Activated CD8-positive, alpha-beta T cell treated with anti-CD3 and anti-CD28 coated beads for 36 hours (primary cell): ENCODE data around the gene FNIP2. TPM values are rescaled to one million over a fixed set of nuclear protein-coding genes. Genes with fewer than 3 reads are reported as not detected.

Experiments used
- ATAC-seq: fragments of 200-7000 bp; cut with Tn5 transposase; one replicate; pipeline ENCODE4 v1.10.0; 2021; ENCODE audit warnings: mild to moderate bottlenecking, moderate library complexity
- CTCF ChIA-PET: fragments of 350-600 bp; sonication (Branson Sonifier 250); formaldehyde crosslinking; loops from one replicate; lab custom pipeline; 2021; ENCODE audit warnings: antibody characterized with exemption; lab: Charles Lee
- POLR2A ChIA-PET: fragments of 350-600 bp; sonication (Branson Sonifier 250); formaldehyde crosslinking; loops from one replicate; lab custom pipeline; 2021; ENCODE audit warnings: antibody characterized with exemption; lab: Charles Lee
- DNase-seq: peaks from one replicate; pipeline ENCODE4 v3.0.0-alpha.2; 2020
- H3K27ac Mint-ChIP-seq: one replicate; pipeline ENCODE4 v1.8.0; 2021; ENCODE audit warnings: mild to moderate bottlenecking, mixed read lengths
- H3K27me3 Mint-ChIP-seq: one replicate; pipeline ENCODE4 v1.8.0; 2021; ENCODE audit warnings: mixed read lengths
- H3K36me3 Mint-ChIP-seq: one replicate; pipeline ENCODE4 v1.8.0; 2021; ENCODE audit warnings: low read depth, mixed read lengths
- H3K4me1 Mint-ChIP-seq: one replicate; pipeline ENCODE4 v1.8.0; 2021; ENCODE audit warnings: low read depth, mixed read lengths
- H3K4me3 Mint-ChIP-seq: one replicate; pipeline ENCODE4 v1.8.0; 2021; ENCODE audit warnings: mild to moderate bottlenecking, moderate library complexity, mixed read lengths
- H3K9me3 Mint-ChIP-seq: one replicate; pipeline ENCODE4 v1.8.0; 2021; ENCODE audit warnings: mixed read lengths
- intact Hi-C: fragments of 100-400 bp; cut with micrococcal nuclease; formaldehyde crosslinking; loops from one replicate; pipeline ENCODE4 v1.10.0; 2022
- total RNA-seq, 2 experiments: library from RNA; stranded (reverse); gene quantifications; one replicate each; pipeline ENCODE4 v1.2.3, GENCODE V29; 2021
- TF ChIP-seq, protein P1 (sequence below): fragments of 200-600 bp; IDR thresholded peaks from one replicate; pipeline ENCODE4 v1.8.0; 2022; ENCODE audit warnings: antibody characterized with exemption, mild to moderate bottlenecking

Gene FNIP2
- total RNA-seq, 2 experiments from 2014 or later = 11.2 to 11.7 TPM

DNA sequence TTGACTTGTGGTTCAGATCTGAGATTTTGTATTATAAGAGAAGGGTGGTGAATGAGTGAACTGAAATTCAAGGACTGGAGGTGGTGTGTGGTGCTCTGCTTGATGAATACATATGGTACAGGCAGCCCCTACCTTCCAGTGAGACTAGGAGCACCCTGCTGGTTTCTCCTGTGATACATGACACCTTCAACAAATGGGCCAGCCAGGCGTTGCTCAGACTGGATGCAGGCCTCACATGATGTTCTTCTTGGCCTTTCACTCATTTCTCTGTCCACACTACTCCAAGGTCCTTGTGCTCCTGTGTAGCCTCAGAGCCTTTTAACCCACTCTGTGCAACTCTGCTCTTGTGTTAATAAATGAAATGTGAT, 67.2 kb downstream of the FNIP2 start:
- peaks cover 17% of the 10 kb centered on the region for H3K36me3 Mint-ChIP-seq
- intact Hi-C loops = no loop called here
- TF ChIP-seq, protein P1, sequence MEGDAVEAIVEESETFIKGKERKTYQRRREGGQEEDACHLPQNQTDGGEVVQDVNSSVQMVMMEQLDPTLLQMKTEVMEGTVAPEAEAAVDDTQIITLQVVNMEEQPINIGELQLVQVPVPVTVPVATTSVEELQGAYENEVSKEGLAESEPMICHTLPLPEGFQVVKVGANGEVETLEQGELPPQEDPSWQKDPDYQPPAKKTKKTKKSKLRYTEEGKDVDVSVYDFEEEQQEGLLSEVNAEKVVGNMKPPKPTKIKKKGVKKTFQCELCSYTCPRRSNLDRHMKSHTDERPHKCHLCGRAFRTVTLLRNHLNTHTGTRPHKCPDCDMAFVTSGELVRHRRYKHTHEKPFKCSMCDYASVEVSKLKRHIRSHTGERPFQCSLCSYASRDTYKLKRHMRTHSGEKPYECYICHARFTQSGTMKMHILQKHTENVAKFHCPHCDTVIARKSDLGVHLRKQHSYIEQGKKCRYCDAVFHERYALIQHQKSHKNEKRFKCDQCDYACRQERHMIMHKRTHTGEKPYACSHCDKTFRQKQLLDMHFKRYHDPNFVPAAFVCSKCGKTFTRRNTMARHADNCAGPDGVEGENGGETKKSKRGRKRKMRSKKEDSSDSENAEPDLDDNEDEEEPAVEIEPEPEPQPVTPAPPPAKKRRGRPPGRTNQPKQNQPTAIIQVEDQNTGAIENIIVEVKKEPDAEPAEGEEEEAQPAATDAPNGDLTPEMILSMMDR = no peak
- ATAC-seq (no peak), DNase-seq (no peak)
- POLR2A ChIA-PET = no interaction called here
- H3K4me1 Mint-ChIP-seq = no peaks in the 10 kb centered on the region
- H3K9me3 Mint-ChIP-seq = no peaks in the 10 kb centered on the region
- CTCF ChIA-PET = no interaction called here
- no peaks in the 10 kb centered on the region for H3K27me3 Mint-ChIP-seq
- H3K27ac Mint-ChIP-seq = no peak overlapping the region
- no peak overlapping the region for H3K4me3 Mint-ChIP-seq

DNA sequence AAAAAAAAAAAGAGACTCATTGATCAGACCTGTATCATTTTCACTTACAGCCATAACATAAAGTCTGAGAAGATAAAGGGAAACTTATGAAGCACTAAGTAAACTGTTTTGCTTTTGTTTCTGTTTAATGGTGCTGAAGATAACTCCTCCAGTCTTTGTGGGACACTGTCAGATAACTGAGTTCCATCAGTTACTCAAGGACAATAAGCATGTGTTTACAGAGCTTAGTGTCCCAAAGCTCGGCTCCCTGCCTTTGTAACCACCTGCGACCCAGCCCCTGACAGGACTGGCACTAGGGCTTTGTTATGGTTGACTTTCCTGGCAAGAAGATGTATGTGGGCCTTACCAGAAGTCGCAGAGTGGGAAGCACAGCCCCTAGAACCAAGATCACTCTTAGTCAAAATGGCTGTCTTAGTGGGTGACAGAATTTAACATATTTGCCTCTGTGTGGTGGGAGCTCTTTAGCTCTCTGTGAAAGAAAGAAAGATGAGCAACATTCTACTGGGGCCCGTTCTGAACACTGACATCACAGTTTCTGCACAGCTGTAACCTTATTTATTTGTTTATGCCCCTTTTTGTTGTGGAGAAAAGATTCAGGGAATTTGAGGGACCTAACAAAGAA, 68.1 kb downstream of the FNIP2 start:
- H3K27me3 Mint-ChIP-seq = no peaks in the 10 kb centered on the region
- H3K4me1 Mint-ChIP-seq = no peaks in the 10 kb centered on the region
- ChIA-PET POLR2A (no interaction called here), CTCF (interaction anchor here (1.4 kb wide), 1 partner anchor 15 kb away, joined by 7 read pairs; no protein-coding TSS in a partner anchor)
- DNase-seq = no peak
- intact Hi-C loops = no loop called here
- no peak overlapping the region for H3K4me3 Mint-ChIP-seq
- no peak for ATAC-seq
- H3K36me3 Mint-ChIP-seq = peaks cover 17% of the 10 kb centered on the region
- no peak overlapping the region for H3K27ac Mint-ChIP-seq
- H3K9me3 Mint-ChIP-seq = no peaks in the 10 kb centered on the region
- TF ChIP-seq, protein P1 = no peak

DNA sequence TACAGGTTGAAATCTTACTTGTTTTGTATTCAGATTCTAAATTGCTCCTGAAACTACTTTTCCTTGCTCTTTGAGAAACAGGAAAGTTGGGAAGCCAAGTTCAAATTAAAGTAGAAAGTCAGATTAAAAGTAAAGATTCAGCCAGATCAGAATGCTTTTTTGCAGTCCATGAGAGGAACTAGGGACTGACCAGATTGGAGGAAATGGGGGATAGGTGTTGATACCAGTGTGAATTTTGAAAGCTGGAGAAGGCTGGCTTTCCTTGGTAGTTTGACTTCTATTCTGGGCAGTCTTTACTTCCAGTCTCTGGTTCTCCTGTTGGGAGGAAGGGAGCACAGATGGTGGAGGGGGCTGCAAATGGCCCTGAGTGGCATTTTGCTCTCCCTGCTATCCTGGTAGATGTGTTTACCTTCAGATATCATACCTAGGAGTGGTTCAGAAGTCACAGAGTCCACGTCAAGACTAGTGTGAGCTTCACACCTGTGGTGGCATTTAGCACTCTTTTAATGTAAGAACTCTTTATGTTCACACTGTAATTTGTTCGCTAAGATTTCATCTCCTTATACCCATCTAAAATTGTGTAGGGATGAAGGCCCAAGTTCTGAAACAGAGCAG, 68.8 kb downstream of the FNIP2 start:
- CTCF ChIA-PET = interaction anchor here (1.4 to 2.7 kb wide), 3 partner anchors 12 to 14 kb away, joined by 3 to 13 read pairs (median 7); no protein-coding TSS in a partner anchor
- POLR2A ChIA-PET = no interaction called here
- ATAC-seq (no peak), DNase-seq (no peak)
- no peak overlapping the region for H3K4me3 Mint-ChIP-seq
- no peaks in the 10 kb centered on the region for H3K4me1 Mint-ChIP-seq
- no peaks in the 10 kb centered on the region for H3K27me3 Mint-ChIP-seq
- intact Hi-C loops = no loop called here
- peaks cover 17% of the 10 kb centered on the region for H3K36me3 Mint-ChIP-seq
- H3K27ac Mint-ChIP-seq = no peak overlapping the region
- H3K9me3 Mint-ChIP-seq = no peaks in the 10 kb centered on the region
- TF ChIP-seq, protein P1 = no peak

DNA sequence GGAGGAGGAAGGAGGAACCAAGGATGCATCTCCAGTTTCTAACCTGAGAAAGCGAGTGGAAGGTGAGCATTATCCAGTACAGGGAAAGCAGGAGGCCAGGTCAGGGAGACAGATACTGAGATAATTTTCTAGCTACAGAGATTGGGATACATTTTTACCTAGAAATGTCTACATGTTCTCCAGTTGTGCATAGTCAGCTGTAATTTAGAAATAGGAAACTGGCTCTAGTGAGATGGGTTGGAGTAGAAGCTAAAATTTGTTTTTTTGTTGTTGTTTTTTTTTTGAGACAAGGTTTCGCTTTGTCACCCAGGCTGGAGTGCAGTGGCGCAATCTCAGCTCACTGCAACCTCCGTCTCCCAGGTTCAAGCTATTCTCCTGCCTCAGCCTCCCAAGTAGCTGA, 71.3 kb downstream of the FNIP2 start:
- DNase-seq = no peak
- Mint-ChIP-seq H3K4me3 (no peak overlapping the region), H3K27ac (no peak overlapping the region), H3K4me1 (no peaks in the 10 kb centered on the region), H3K36me3 (peaks cover 16% of the 10 kb centered on the region), H3K9me3 (no peaks in the 10 kb centered on the region), H3K27me3 (no peaks in the 10 kb centered on the region)
- no peak for ATAC-seq
- CTCF ChIA-PET = interaction anchor here (1.5 to 2.7 kb wide), 3 partner anchors 9 to 17 kb away, joined by 3 to 13 read pairs (median 6); no protein-coding TSS in a partner anchor
- TF ChIP-seq, protein P1 = no peak
- intact Hi-C loops = no loop called here
- POLR2A ChIA-PET = interaction anchor here (0.6 kb wide), 1 partner anchor 65 kb away, joined by 3 read pairs; no protein-coding TSS in a partner anchor

DNA sequence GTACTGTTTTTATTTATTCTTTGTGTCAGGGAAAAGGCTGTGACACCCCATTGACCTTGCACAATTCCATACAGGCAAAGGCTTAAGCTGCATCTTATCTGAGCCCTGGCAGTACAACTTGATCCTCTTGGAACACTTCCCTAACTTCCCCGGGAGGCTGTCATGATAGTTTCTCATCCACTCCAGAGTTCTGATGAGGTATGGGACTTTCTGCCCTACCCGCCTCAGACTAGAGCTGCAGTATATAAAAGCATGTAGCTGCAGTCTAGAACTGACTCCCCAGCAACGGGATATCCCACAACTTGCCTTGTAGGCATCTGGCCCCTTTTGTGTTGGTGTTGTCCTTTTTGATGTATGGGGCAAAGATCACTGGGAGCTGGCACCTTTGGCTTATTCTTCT, 72.7 kb downstream of the FNIP2 start:
- H3K9me3 Mint-ChIP-seq = no peaks in the 10 kb centered on the region
- TF ChIP-seq, protein P1 = no peak
- intact Hi-C loops = no loop called here
- no peak for ATAC-seq
- H3K27ac Mint-ChIP-seq = no peak overlapping the region
- peaks cover 9% of the 10 kb centered on the region for H3K36me3 Mint-ChIP-seq
- no peak for DNase-seq
- POLR2A ChIA-PET = no interaction called here
- H3K4me1 Mint-ChIP-seq = no peaks in the 10 kb centered on the region
- H3K4me3 Mint-ChIP-seq = no peak overlapping the region
- CTCF ChIA-PET = interaction anchor here (1.1 to 1.4 kb wide), 2 partner anchors 9 to 129 kb away, joined by 3 to 4 read pairs; no protein-coding TSS in a partner anchor
- no peaks in the 10 kb centered on the region for H3K27me3 Mint-ChIP-seq
